HepG2 (cell line): Measurements from ENCODE around the gene GGACT. TPM values are rescaled to one million over a fixed set of nuclear protein-coding genes. Genes with fewer than 3 reads are reported as not detected.

ENCODE experiments used
- ERF ChIP-seq: IDR thresholded peaks from 2 replicates; pipeline ENCODE4 v1.6.1; 2018; ENCODE audit warnings: missing biosample characterization, missing genetic modification reagents
- HDAC1 ChIP-seq: sonication (generic); formaldehyde crosslinking; IDR thresholded peaks from 2 replicates; pipeline ENCODE4 v1.5.1; 2020; ENCODE audit warnings: mild to moderate bottlenecking, missing genetic modification reagents
- HOXA9 ChIP-seq: sonication (generic); formaldehyde crosslinking; IDR thresholded peaks from 2 replicates; pipeline ENCODE4 v1.8.1; 2022; ENCODE audit warnings: missing genetic modification reagents, mild to moderate bottlenecking, moderate library complexity, borderline replicate concordance
- KAT7 ChIP-seq: IDR thresholded peaks from 2 replicates; pipeline ENCODE4 v1.6.1; 2018; ENCODE audit warnings: borderline replicate concordance, missing compliant biosample characterization
- KDM5A ChIP-seq: fragments of 200-600 bp; sonication (generic); IDR thresholded peaks from 2 replicates; pipeline ENCODE4 v1.7.0; 2018; ENCODE audit warnings: antibody characterized with exemption, mild to moderate bottlenecking, low read length, borderline replicate concordance
- NFKB2 ChIP-seq: sonication (generic); formaldehyde crosslinking; IDR thresholded peaks from 2 replicates; pipeline ENCODE4 v1.4.0; 2020; ENCODE audit warnings: missing genetic modification reagents, borderline replicate concordance
- NPAS2 ChIP-seq: sonication (generic); formaldehyde crosslinking; IDR thresholded peaks from 2 replicates; pipeline ENCODE4 v1.8.0; 2022; ENCODE audit warnings: mild to moderate bottlenecking, missing genetic modification reagents, borderline replicate concordance
- ONECUT2 ChIP-seq: sonication (generic); formaldehyde crosslinking; IDR thresholded peaks from 2 replicates; pipeline ENCODE4 v1.4.0; 2020; ENCODE audit warnings: missing genetic modification reagents
- REPIN1 ChIP-seq: sonication (generic); formaldehyde crosslinking; IDR thresholded peaks from 2 replicates; pipeline ENCODE4 v1.8.0; 2022; ENCODE audit warnings: missing genetic modification reagents, low read depth, mild to moderate bottlenecking, borderline replicate concordance
- SIX4 ChIP-seq: sonication (generic); formaldehyde crosslinking; IDR thresholded peaks from 2 replicates; pipeline ENCODE4 v1.4.0; 2020; ENCODE audit warnings: missing genetic modification reagents
- SUZ12 ChIP-seq: fragments of 150-350 bp; IDR thresholded peaks from 2 replicates; pipeline ENCODE4 v1.6.1; 2014; ENCODE audit warnings: low read depth, low read length
- THAP11 ChIP-seq: IDR thresholded peaks from 2 replicates; pipeline ENCODE4 v1.6.1; 2016; ENCODE audit warnings: missing biosample characterization, missing genetic modification reagents
- TP53 ChIP-seq: sonication (generic); formaldehyde crosslinking; conservative IDR thresholded peaks from 2 replicates; pipeline ENCODE4 v1.4.0; 2020; ENCODE audit warnings: missing genetic modification reagents
- ZBTB20 ChIP-seq: sonication (generic); formaldehyde crosslinking; IDR thresholded peaks from 2 replicates; pipeline ENCODE4 v1.8.1; 2023; ENCODE audit warnings: missing genetic modification reagents, low read depth, mild to moderate bottlenecking, borderline replicate concordance
- ZBTB21 ChIP-seq: sonication (generic); formaldehyde crosslinking; IDR thresholded peaks from 2 replicates; pipeline ENCODE4 v1.4.0; 2020; ENCODE audit warnings: missing genetic modification reagents
- ZNF317 ChIP-seq: sonication (generic); formaldehyde crosslinking; IDR thresholded peaks from 2 replicates; pipeline ENCODE4 v1.5.0; 2020; ENCODE audit warnings: mild to moderate bottlenecking, missing genetic modification reagents
- ZNF614 ChIP-seq: IDR thresholded peaks from 2 replicates; pipeline ENCODE4 v1.6.1; 2018; ENCODE audit warnings: missing biosample characterization, missing genetic modification reagents, inconsistent platforms, borderline replicate concordance
- ZNF652 ChIP-seq: IDR thresholded peaks from 2 replicates; pipeline ENCODE4 v1.6.1; 2016; ENCODE audit warnings: low read depth, borderline replicate concordance
- ZNF720 ChIP-seq: sonication (generic); formaldehyde crosslinking; IDR thresholded peaks from 2 replicates; pipeline ENCODE4 v1.4.0; 2020; ENCODE audit warnings: missing genetic modification reagents
- ZNF878 ChIP-seq: sonication (generic); formaldehyde crosslinking; IDR thresholded peaks from 2 replicates; pipeline ENCODE4 v1.8.1; 2023; ENCODE audit warnings: mild to moderate bottlenecking, missing genetic modification reagents, moderate library complexity
- polyA plus RNA-seq, 8 experiments: library from polyadenylated mRNA; depleted of rRNA in 3 of 8; stranded (reverse) in 7 of 8; unstranded in 1 of 8; fragments of >200 nt; fragmentation: Illumina TruSeq in 4 of 8; extraction: Trizol in 4 of 8; gene quantifications; 2 replicates each; pipeline versions ENCODE4 v1.2.1 to v1.2.3, GENCODE V29; 2011 to 2016; ENCODE audit warnings: low read depth in 4 of 8, missing spikeins in 1 of 8, mixed read lengths in 1 of 8; ENCODE audit not compliant: insufficient read depth in 1 of 8
- total RNA-seq, 5 experiments: library from RNA; depleted of rRNA; stranded (reverse); fragments of >200 nt; fragmentation: Illumina TruSeq; extraction: Trizol; gene quantifications; 2 replicates each; pipeline ENCODE4 v1.2.3, GENCODE V29; 2016; ENCODE audit warnings: low read depth in 1 of 5
- TF ChIP-seq, protein P1 (sequence below): sonication (generic); formaldehyde crosslinking; IDR thresholded peaks from 2 replicates; pipeline ENCODE4 v1.4.0; 2020; ENCODE audit warnings: mild to moderate bottlenecking, missing genetic modification reagents, borderline replicate concordance
- TF ChIP-seq, protein P2 (sequence below): sonication (generic); formaldehyde crosslinking; IDR thresholded peaks from 2 replicates; pipeline ENCODE4 v1.4.0; 2020; ENCODE audit warnings: missing genetic modification reagents
- TF ChIP-seq, protein P3 (sequence below): sonication (generic); formaldehyde crosslinking; IDR thresholded peaks from 2 replicates; pipeline ENCODE4 v1.4.0; 2020; ENCODE audit warnings: missing genetic modification reagents
- TF ChIP-seq, protein P4 (sequence below): sonication (generic); formaldehyde crosslinking; IDR thresholded peaks from 2 replicates; pipeline ENCODE4 v1.4.0; 2020; ENCODE audit warnings: missing genetic modification reagents
- TF ChIP-seq, protein P5 (sequence below): sonication (generic); formaldehyde crosslinking; IDR thresholded peaks from 2 replicates; pipeline ENCODE4 v1.5.0; 2020; ENCODE audit warnings: missing genetic modification reagents

The GGACT gene
- total and polyA plus RNA-seq, 2 of the 13 experiments (the other 11 are each of a cell fraction or from before 2014, with no cell fraction given): 1.7 to 1.9 TPM

DNA sequence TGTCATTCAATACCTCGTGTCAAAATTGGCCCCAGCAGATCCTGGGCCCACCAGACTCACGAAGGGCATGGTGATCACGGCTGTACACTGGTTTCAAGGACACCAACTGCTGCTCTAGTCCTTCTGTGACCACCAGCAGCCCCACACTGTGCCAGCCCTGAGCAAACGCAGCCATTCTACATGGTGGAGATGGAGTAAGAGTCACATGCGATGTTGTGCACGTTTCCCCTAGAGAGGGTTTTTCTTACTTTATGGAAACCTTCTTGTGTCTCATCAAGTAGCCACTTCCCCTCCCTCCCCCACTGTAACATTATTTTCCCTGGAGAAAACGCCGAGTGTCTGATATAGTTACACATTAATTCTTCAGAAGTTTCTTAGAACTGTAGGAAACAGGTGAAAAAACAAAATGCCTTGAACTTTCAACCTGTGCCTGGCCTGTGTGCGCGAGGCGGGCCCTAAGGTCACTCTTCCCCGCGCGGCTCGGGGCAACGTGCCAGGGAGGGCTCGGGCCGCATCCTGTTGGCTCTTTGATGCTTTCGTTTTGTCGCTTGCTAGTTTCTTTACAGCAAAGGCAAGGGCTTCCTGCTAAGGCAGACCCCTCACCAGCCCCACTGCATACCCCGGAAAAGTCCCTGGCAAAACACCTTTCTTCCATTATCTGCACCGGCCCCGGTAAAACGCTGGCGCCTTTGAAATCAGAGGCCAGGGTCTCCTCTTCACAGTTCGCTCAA lies 44.6 kb downstream of the GGACT start (continued):
- no peak for TF ChIP-seq ZNF720
- 0 out of 2 replicates have a peak, but pooled peaks have one; percentile 26 for TF ChIP-seq ZNF878
- TF ChIP-seq, protein P1, sequence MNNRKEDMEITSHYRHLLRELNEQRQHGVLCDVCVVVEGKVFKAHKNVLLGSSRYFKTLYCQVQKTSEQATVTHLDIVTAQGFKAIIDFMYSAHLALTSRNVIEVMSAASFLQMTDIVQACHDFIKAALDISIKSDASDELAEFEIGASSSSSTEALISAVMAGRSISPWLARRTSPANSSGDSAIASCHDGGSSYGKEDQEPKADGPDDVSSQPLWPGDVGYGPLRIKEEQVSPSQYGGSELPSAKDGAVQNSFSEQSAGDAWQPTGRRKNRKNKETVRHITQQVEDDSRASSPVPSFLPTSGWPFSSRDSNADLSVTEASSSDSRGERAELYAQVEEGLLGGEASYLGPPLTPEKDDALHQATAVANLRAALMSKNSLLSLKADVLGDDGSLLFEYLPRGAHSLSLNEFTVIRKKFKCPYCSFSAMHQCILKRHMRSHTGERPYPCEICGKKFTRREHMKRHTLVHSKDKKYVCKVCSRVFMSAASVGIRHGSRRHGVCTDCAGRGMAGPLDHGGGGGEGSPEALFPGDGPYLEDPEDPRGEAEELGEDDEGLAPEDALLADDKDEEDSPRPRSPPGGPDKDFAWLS (CRISPR knock-in tag): no peak
- no peak for TF ChIP-seq ZBTB20 (CRISPR knock-in tag)
- peak; percentile 41; the same call in 1 of the 2 replicates for TF ChIP-seq NFKB2 (CRISPR knock-in tag)
- TF ChIP-seq ONECUT2 (CRISPR knock-in tag): no peak
- TF ChIP-seq HOXA9 (CRISPR knock-in tag): no peak
- TF ChIP-seq HDAC1 (CRISPR knock-in tag): no peak
- TF ChIP-seq KAT7 (CRISPR knock-in tag): no peak
- TF ChIP-seq ERF (CRISPR knock-in tag): no peak
- TF ChIP-seq, protein P2, sequence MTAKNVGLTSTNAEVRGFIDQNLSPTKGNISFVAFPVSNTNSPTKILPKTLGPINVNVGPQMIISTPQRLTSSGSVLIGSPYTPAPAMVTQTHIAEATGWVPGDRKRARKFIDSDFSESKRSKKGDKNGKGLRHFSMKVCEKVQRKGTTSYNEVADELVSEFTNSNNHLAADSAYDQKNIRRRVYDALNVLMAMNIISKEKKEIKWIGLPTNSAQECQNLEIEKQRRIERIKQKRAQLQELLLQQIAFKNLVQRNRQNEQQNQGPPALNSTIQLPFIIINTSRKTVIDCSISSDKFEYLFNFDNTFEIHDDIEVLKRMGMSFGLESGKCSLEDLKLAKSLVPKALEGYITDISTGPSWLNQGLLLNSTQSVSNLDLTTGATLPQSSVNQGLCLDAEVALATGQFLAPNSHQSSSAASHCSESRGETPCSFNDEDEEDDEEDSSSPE (CRISPR knock-in tag): peak; percentile 82
- TF ChIP-seq NPAS2 (CRISPR knock-in tag): no peak
- no peak for TF ChIP-seq ZBTB21 (CRISPR knock-in tag)
- TF ChIP-seq, protein P3, sequence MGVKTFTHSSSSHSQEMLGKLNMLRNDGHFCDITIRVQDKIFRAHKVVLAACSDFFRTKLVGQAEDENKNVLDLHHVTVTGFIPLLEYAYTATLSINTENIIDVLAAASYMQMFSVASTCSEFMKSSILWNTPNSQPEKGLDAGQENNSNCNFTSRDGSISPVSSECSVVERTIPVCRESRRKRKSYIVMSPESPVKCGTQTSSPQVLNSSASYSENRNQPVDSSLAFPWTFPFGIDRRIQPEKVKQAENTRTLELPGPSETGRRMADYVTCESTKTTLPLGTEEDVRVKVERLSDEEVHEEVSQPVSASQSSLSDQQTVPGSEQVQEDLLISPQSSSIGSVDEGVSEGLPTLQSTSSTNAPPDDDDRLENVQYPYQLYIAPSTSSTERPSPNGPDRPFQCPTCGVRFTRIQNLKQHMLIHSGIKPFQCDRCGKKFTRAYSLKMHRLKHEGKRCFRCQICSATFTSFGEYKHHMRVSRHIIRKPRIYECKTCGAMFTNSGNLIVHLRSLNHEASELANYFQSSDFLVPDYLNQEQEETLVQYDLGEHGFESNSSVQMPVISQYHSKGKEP (CRISPR knock-in tag): no peak
- TF ChIP-seq, protein P4, sequence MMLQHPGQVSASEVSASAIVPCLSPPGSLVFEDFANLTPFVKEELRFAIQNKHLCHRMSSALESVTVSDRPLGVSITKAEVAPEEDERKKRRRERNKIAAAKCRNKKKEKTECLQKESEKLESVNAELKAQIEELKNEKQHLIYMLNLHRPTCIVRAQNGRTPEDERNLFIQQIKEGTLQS (CRISPR knock-in tag): no peak
- TF ChIP-seq ZNF317 (CRISPR knock-in tag): no peak
- no peak for TF ChIP-seq ZNF652
- TF ChIP-seq, protein P5, sequence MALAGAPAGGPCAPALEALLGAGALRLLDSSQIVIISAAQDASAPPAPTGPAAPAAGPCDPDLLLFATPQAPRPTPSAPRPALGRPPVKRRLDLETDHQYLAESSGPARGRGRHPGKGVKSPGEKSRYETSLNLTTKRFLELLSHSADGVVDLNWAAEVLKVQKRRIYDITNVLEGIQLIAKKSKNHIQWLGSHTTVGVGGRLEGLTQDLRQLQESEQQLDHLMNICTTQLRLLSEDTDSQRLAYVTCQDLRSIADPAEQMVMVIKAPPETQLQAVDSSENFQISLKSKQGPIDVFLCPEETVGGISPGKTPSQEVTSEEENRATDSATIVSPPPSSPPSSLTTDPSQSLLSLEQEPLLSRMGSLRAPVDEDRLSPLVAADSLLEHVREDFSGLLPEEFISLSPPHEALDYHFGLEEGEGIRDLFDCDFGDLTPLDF: no peak
- TF ChIP-seq TP53 (CRISPR knock-in tag): no peak
- no peak for TF ChIP-seq THAP11 (CRISPR knock-in tag)
- TF ChIP-seq SUZ12: no peak
- peak; percentile 22; the same call in 1 of the 2 replicates for TF ChIP-seq REPIN1
- no peak for TF ChIP-seq KDM5A
- TF ChIP-seq SIX4: no peak
- peak; percentile 51; the same call in 1 of the 2 replicates for TF ChIP-seq ZNF614
